ENCODE results near the gene ATG7. TPM values are rescaled to one million over a fixed set of nuclear protein-coding genes. Genes with fewer than 3 reads are reported as not detected.
A peak's percentile ranks its signal among the peaks of the same experiment; 100 is the strongest.

ATG7 gene
- total RNA-seq, 1 donor from 2014 or later = 53.5 TPM

DNA sequence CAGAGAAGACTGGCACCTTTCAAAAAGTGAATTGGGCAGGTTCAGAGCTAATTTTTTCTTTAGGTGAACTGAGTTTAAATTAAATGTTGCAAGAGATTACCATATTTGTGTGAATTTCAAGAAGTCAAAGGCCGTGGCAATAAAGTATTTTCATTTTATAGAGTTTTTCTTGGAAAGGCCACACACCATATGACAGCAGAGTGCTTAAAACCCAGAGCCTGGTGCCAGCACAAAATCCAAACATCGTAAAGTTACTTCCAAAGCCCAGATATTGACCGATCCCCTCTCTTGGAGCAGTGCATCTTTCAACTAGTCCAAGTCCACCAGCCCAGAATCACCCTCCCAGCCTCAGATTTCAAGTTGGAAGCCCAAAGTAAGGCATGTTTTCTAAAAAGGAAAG is 207.0 kb downstream of the ATG7 start:
- no peaks in the 10 kb centered on the region for H3K9me3 ChIP-seq (ENCODE audit: low read depth)
- no peak for DNase-seq (ENCODE audit: low spot score)
- H3K9ac ChIP-seq = no peak overlapping the region
- no peaks in the 10 kb centered on the region for H3K36me3 ChIP-seq
- no peaks in the 10 kb centered on the region for H4K20me1 ChIP-seq (ENCODE audit: low read depth)
- Mint-ChIP-seq H3K36me3 (peaks cover 4% of the 10 kb centered on the region), H3K4me1 (peaks cover 49% of the 10 kb centered on the region), H3K4me3 (no peak overlapping the region), H3K27ac (no peak overlapping the region), H3K27me3 (ENCODE audit: insufficient read depth, low read depth) (no peaks in the 10 kb centered on the region), H3K9me3 (peaks cover 4% of the 10 kb centered on the region)
- H3K27me3 ChIP-seq = no peaks in the 10 kb centered on the region
- no peak overlapping the region for H3K4me2 ChIP-seq
- H2AFZ ChIP-seq (replicated peaks) = no peak overlapping the region
- H3K4me1 ChIP-seq = peaks cover 32% of the 10 kb centered on the region
- TF ChIP-seq, protein P1, sequence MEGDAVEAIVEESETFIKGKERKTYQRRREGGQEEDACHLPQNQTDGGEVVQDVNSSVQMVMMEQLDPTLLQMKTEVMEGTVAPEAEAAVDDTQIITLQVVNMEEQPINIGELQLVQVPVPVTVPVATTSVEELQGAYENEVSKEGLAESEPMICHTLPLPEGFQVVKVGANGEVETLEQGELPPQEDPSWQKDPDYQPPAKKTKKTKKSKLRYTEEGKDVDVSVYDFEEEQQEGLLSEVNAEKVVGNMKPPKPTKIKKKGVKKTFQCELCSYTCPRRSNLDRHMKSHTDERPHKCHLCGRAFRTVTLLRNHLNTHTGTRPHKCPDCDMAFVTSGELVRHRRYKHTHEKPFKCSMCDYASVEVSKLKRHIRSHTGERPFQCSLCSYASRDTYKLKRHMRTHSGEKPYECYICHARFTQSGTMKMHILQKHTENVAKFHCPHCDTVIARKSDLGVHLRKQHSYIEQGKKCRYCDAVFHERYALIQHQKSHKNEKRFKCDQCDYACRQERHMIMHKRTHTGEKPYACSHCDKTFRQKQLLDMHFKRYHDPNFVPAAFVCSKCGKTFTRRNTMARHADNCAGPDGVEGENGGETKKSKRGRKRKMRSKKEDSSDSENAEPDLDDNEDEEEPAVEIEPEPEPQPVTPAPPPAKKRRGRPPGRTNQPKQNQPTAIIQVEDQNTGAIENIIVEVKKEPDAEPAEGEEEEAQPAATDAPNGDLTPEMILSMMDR (IDR thresholded peaks at IDR 0.05) = no peak
- TF ChIP-seq EZH2phosphoT487 (IDR thresholded peaks at IDR 0.05) (no peak), EZH2 (IDR thresholded peaks at IDR 0.05) (no peak)
- no peaks in the 10 kb centered on the region for H3K79me2 ChIP-seq (ENCODE audit: low read depth)
- H3K4me3 ChIP-seq = no peak overlapping the region
- H3K27ac ChIP-seq = no peak overlapping the region
- no peaks in the 10 kb centered on the region for H3F3A ChIP-seq (ENCODE audit: low read depth)

DNA sequence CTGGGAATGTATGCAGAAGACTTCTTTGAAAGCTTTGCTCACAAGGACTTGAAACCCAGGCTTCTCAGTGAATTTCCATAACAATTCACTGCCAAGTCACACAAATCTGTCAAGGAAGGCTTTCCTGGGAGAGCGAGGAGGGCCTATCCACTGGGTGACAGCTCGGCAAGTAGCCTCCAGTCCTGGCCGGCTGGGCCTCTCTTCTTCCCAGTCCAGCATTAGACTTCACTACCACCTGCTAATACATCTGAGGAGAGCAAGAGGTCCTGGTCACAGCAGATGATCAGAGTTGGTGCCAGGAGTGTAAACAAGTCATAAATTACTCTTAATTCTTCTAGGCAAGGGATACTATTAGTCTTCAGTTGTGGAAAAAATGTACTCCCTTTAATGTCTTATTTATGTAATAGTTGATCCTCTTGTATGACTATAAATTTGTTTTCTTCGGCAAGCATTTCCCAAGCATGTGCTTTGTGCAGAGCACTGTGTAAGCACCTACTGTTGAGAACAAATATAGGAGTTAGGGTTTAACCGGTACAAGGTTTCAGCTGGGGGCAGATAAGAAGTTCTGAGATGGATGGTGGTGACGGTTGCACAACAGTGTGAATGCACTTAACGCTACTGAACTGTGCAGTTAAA is 208.6 kb downstream of the ATG7 start:
- Mint-ChIP-seq H3K36me3 (peaks cover 4% of the 10 kb centered on the region), H3K9me3 (peaks cover 7% of the 10 kb centered on the region), H3K4me3 (no peak overlapping the region), H3K27ac (peak overlapping the region; percentile 60), H3K4me1 (peaks cover 34% of the 10 kb centered on the region), H3K27me3 (ENCODE audit: insufficient read depth, low read depth) (no peaks in the 10 kb centered on the region)
- Histone ChIP-seq H3K9ac (no peak overlapping the region), H3K79me2 (ENCODE audit: low read depth) (no peaks in the 10 kb centered on the region), H4K20me1 (ENCODE audit: low read depth) (no peaks in the 10 kb centered on the region), H3K4me2 (no peak overlapping the region), H3K27ac (no peak overlapping the region), H3K4me3 (no peak overlapping the region), H3K27me3 (no peaks in the 10 kb centered on the region), H3K9me3 (ENCODE audit: low read depth) (no peaks in the 10 kb centered on the region), H3K36me3 (no peaks in the 10 kb centered on the region), H2AFZ (replicated peaks) (no peak overlapping the region), H3F3A (ENCODE audit: low read depth) (no peaks in the 10 kb centered on the region), H3K4me1 (peaks cover 26% of the 10 kb centered on the region)
- no peak for DNase-seq (ENCODE audit: low spot score)
- TF ChIP-seq EZH2 (IDR thresholded peaks at IDR 0.05) = no peak
- TF ChIP-seq EZH2phosphoT487 (IDR thresholded peaks at IDR 0.05) = no peak
- TF ChIP-seq, protein P1 (IDR thresholded peaks at IDR 0.05) = no peak

DNA sequence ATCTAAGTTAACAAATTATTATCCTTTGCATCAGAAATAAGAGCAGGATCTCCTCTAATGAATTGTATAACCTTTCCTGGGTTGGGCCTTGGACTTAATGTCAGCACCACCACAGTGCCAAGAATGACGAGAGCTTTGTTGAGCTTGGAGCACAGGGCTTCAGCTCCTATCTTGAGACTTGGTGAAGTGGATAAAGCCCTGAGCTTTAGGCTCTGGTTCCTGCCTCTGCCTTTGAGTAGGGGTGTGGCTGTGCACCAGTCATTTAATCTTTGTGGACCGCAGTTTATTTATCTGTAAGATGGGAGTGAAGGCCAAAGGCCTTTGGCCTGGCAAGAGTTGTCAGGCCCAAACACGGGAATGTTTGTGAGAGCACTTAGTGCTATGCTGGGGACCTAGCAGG is 209.4 kb downstream of the ATG7 start:
- Mint-ChIP-seq H3K4me3 (no peak overlapping the region), H3K4me1 (peaks cover 26% of the 10 kb centered on the region), H3K9me3 (peaks cover 12% of the 10 kb centered on the region), H3K27ac (no peak overlapping the region), H3K36me3 (peaks cover 4% of the 10 kb centered on the region), H3K27me3 (ENCODE audit: insufficient read depth, low read depth) (no peaks in the 10 kb centered on the region)
- DNase-seq (ENCODE audit: low spot score) = no peak
- Histone ChIP-seq H3K9me3 (ENCODE audit: low read depth) (no peaks in the 10 kb centered on the region), H3K36me3 (no peaks in the 10 kb centered on the region), H3K4me1 (peaks cover 22% of the 10 kb centered on the region), H3K9ac (no peak overlapping the region), H2AFZ (replicated peaks) (no peak overlapping the region), H3K79me2 (ENCODE audit: low read depth) (no peaks in the 10 kb centered on the region), H3K27me3 (no peaks in the 10 kb centered on the region), H3K27ac (no peak overlapping the region), H3F3A (ENCODE audit: low read depth) (no peaks in the 10 kb centered on the region), H3K4me3 (no peak overlapping the region), H3K4me2 (no peak overlapping the region), H4K20me1 (ENCODE audit: low read depth) (no peaks in the 10 kb centered on the region)
- TF ChIP-seq EZH2 (IDR thresholded peaks at IDR 0.05) (no peak), EZH2phosphoT487 (IDR thresholded peaks at IDR 0.05) (no peak)
- TF ChIP-seq, protein P1 (IDR thresholded peaks at IDR 0.05) = no peak

Measured in neural progenitor cell (in vitro differentiated cells).